Lower lobe of right lung (tissue), 2 donors: Measurements from ENCODE around the gene LKAAEAR1. TPM values are rescaled to one million over a fixed set of nuclear protein-coding genes. Genes with fewer than 3 reads are reported as not detected.
A peak's percentile ranks its signal among the peaks of the same experiment; 100 is the strongest.

Experiments
- ATAC-seq, 2 donors: fragments of 200-7000 bp; cut with Tn5 transposase; one replicate each; pipeline ENCODE4 v1.9.1; 2020 to 2022; ENCODE audit warnings: mild to moderate bottlenecking in 2 of 2, moderate library complexity in 2 of 2
- DNase-seq: peaks from one replicate; pipeline ENCODE4 v3.0.0-alpha.2; 2020
- H3K27ac ChIP-seq: fragments of 200-600 bp; one replicate; pipeline ENCODE4 v1.8.0; 2022
- H3K27me3 ChIP-seq: fragments of 200-600 bp; one replicate; pipeline ENCODE4 v1.8.0; 2022; ENCODE audit warnings: low read depth
- H3K36me3 ChIP-seq: fragments of 200-600 bp; one replicate; pipeline ENCODE4 v1.8.0; 2022; ENCODE audit warnings: mild to moderate bottlenecking
- H3K4me1 ChIP-seq: fragments of 200-600 bp; one replicate; pipeline ENCODE4 v1.8.0; 2022
- H3K4me3 ChIP-seq: fragments of 200-600 bp; one replicate; pipeline ENCODE4 v1.8.0; 2022; ENCODE audit warnings: mild to moderate bottlenecking
- H3K9me3 ChIP-seq: fragments of 200-600 bp; one replicate; pipeline ENCODE4 v1.8.0; 2022
- CTCF ChIP-seq: fragments of 200-600 bp; IDR thresholded peaks from one replicate; pipeline ENCODE4 v1.8.0; 2022; ENCODE audit warnings: antibody characterized with exemption, mild to moderate bottlenecking
- intact Hi-C: fragments of 100-400 bp; cut with DNase I; formaldehyde crosslinking; loops from one replicate; pipeline ENCODE4 v1.11.0; 2022
- total RNA-seq: library from RNA; stranded (reverse); fragmentation: NEBNext Ultra II Directional; extraction: Animal tissue kit (Norgen Biotek cat#: 25700); gene quantifications from one replicate; pipeline ENCODE4 v1.2.1, GENCODE V29; 2021
- donor health status: DM: no; HTN: yes; CAD: no; lungs with severe emphysema.

The LKAAEAR1 gene
- total RNA-seq, 1 donor from 2014 or later = 0.97 TPM

DNA sequence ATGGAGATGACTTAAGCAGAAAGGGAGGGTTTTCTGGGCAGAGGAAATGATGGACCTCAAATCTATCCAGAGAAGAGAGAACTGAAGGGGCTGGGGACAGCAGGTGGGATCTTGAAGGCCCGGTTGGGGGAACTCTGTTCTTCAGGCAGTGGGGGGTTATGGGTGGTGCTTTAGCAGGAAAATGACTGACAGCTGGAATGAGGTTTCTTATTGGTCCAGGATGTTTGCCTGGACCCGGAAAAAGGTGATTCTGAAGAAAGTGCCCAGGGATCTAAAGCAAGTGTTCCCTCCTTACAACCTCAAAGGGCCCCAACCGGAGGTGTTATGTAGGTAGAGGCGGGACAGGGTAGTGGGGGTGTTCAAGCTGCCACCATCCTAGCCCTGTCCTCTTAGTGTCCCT lies 11.3 kb upstream of the LKAAEAR1 start:
- no peak for TF ChIP-seq CTCF
- intact Hi-C loops = no loop called here
- Histone ChIP-seq H3K36me3 (peaks cover 9% of the 10 kb centered on the region), H3K4me1 (no peaks in the 10 kb centered on the region), H3K27ac (no peak overlapping the region), H3K4me3 (no peak overlapping the region), H3K27me3 (peaks cover 4% of the 10 kb centered on the region), H3K9me3 (no peaks in the 10 kb centered on the region)
- DNase-seq (no peak), ATAC-seq (no peak)

- H3K27me3 ChIP-seq = peaks cover 4% of the 10 kb centered on the region
- no peaks in the 10 kb centered on the region for H3K36me3 ChIP-seq
- TF ChIP-seq CTCF = no peak
- intact Hi-C loops = no loop called here
- ATAC-seq = no peak
- H3K27ac ChIP-seq = no peak overlapping the region
- no peaks in the 10 kb centered on the region for H3K4me1 ChIP-seq
- H3K4me3 ChIP-seq = no peak overlapping the region
- no peak for DNase-seq
- no peaks in the 10 kb centered on the region for H3K9me3 ChIP-seq
Observed at GRCh38 chr20:64093013-64093503, 8.9 kb upstream of the LKAAEAR1 start.

DNA sequence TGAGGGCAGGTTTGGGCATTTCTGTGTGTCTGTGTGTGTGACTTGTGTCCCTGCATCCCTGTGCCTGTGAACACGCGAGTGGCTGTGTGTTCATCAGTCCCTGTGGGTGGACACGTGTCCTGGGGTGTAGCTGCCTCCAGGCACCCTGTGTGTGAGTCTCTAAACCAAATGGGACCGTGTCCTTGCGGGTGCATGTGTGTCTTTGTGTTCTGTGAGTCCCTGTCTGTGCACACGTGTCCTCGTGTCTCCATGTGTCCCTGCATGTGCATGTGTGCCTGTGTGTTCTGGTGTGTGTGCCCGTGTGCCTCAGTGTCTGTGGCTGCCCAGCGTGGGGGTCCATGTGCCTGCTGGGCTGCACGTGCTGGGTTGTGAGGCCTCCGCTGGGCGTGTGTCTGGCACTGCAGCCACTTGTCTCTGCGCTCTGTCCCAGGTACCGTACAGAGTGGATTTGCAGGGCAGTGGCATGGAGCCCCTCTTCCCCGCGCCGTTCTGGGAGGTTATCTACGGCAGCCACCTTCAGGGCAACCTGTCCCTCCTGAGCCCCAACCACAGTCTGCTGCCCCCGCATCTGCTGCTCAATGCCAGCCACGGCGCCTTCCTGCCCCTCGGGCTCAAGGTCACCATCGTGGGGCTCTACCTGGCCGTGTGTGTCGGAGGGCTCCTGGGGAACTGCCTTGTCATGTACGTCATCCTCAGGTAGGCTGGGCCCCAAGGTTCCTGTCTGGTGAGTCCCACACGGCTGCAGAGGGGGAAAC lies 8.2 kb upstream of the LKAAEAR1 start:
- no peak overlapping the region for H3K27ac ChIP-seq
- no peaks in the 10 kb centered on the region for H3K36me3 ChIP-seq
- no peaks in the 10 kb centered on the region for H3K4me1 ChIP-seq
- intact Hi-C loops = no loop called here
- ATAC-seq (peak in 1 of 2 donors; percentile 9), DNase-seq (no peak)
- peaks cover 4% of the 10 kb centered on the region for H3K27me3 ChIP-seq
- no peak for TF ChIP-seq CTCF
- no peak overlapping the region for H3K4me3 ChIP-seq
- H3K9me3 ChIP-seq = no peaks in the 10 kb centered on the region

GRCh38 chr20:64091770-64092169 lies 7.6 kb upstream of the LKAAEAR1 start:
- ATAC-seq (no peak), DNase-seq (no peak)
- intact Hi-C loops = no loop called here

GRCh38 chr20:64091340-64091739 lies 7.1 kb upstream of the LKAAEAR1 start:
- H3K27ac ChIP-seq = no peak overlapping the region
- peaks cover 7% of the 10 kb centered on the region for H3K27me3 ChIP-seq
- no peaks in the 10 kb centered on the region for H3K4me1 ChIP-seq
- no peak for ATAC-seq
- intact Hi-C loops = no loop called here
- H3K9me3 ChIP-seq = no peaks in the 10 kb centered on the region
- no peak for TF ChIP-seq CTCF
- no peak overlapping the region for H3K4me3 ChIP-seq
- no peaks in the 10 kb centered on the region for H3K36me3 ChIP-seq
- no peak for DNase-seq

More at GRCh38 chr20:64091770-64092169, 7.6 kb upstream of the LKAAEAR1 start:
- Histone ChIP-seq H3K36me3 (no peaks in the 10 kb centered on the region), H3K27ac (no peak overlapping the region), H3K27me3 (peaks cover 4% of the 10 kb centered on the region), H3K9me3 (no peaks in the 10 kb centered on the region), H3K4me1 (no peaks in the 10 kb centered on the region), H3K4me3 (no peak overlapping the region)
- TF ChIP-seq CTCF = no peak
